ENCODE results near the gene SVOPL. TPM values are rescaled to one million over a fixed set of nuclear protein-coding genes. Genes with fewer than 3 reads are reported as not detected.
A peak's percentile ranks its signal among the peaks of the same experiment; 100 is the strongest.

SVOPL gene
- total and polyA plus RNA-seq, 2 donors (not counting 1 experiment from before 2014, with no cell fraction given), result not detected

DNA sequence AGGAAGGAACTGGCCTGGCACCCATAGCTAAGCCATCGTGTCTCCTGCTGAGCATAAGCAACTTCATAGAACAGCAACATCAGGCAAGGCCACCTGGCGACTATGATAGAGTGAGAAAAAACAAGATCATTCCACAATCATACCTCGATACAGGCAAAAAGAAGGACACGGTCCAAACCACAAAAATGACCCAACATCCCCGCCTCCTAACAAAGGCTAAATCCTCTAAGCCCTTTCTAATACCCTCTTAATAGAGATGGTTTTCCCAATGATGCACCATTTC is 40.2 kb upstream of the SVOPL start:
- Histone ChIP-seq H3K4me3 (replicated peaks in 1 of 4; ENCODE audit: control extremely low read depth in 1 of 4, insufficient read depth in 1 of 4, low read depth in 3 of 4, low read length in 4 of 4) (no peak overlapping the region), H3K4me1 (ENCODE audit: control insufficient read depth, extremely low read depth, insufficient read depth, low read length) (no peaks in the 10 kb centered on the region), H3K9ac (ENCODE audit: insufficient read depth, low read length) (no peak overlapping the region), H3K4me2 (ENCODE audit: extremely low read depth, insufficient read depth, low read length) (no peak overlapping the region), H3K79me2 (ENCODE audit: control insufficient read depth, insufficient read depth, low read length) (no peaks in the 10 kb centered on the region), H2AFZ (ENCODE audit: low read length) (no peak overlapping the region), H3K27me3 (ENCODE audit: control insufficient read depth, insufficient read depth, low read length) (no peaks in the 10 kb centered on the region), H3K36me3 (ENCODE audit: control insufficient read depth, insufficient read depth, low read length) (no peaks in the 10 kb centered on the region), H3K9me3 (ENCODE audit: control insufficient read depth, insufficient read depth, low read depth, low read length) (no peaks in the 10 kb centered on the region), H4K20me1 (ENCODE audit: control insufficient read depth, extremely low read depth, insufficient read depth, low read length) (no peaks in the 10 kb centered on the region), H3K27ac (ENCODE audit: insufficient read depth, low read length) (no peak overlapping the region)
- TF ChIP-seq EZH2 (IDR thresholded peaks at IDR 0.05; ENCODE audit: low read length, missing control alignments), result no peak
- TF ChIP-seq, protein P1, sequence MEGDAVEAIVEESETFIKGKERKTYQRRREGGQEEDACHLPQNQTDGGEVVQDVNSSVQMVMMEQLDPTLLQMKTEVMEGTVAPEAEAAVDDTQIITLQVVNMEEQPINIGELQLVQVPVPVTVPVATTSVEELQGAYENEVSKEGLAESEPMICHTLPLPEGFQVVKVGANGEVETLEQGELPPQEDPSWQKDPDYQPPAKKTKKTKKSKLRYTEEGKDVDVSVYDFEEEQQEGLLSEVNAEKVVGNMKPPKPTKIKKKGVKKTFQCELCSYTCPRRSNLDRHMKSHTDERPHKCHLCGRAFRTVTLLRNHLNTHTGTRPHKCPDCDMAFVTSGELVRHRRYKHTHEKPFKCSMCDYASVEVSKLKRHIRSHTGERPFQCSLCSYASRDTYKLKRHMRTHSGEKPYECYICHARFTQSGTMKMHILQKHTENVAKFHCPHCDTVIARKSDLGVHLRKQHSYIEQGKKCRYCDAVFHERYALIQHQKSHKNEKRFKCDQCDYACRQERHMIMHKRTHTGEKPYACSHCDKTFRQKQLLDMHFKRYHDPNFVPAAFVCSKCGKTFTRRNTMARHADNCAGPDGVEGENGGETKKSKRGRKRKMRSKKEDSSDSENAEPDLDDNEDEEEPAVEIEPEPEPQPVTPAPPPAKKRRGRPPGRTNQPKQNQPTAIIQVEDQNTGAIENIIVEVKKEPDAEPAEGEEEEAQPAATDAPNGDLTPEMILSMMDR (conservative IDR thresholded peaks at IDR 0.05 in 1 of 2, IDR thresholded peaks at IDR 0.05 in 1 of 2; ENCODE audit: low read depth in 1 of 2, low read length in 2 of 2), result no peak
- DNase-seq (ENCODE audit: low read depth in 2 of 2), result no peak

GRCh38 chr7:138739859-138740258 is 38.7 kb upstream of the SVOPL start:
- H4K20me1 ChIP-seq (ENCODE audit: control insufficient read depth, extremely low read depth, insufficient read depth, low read length), result no peaks in the 10 kb centered on the region
- no peak overlapping the region for H3K4me2 ChIP-seq (ENCODE audit: extremely low read depth, insufficient read depth, low read length)
- H3K4me1 ChIP-seq (ENCODE audit: control insufficient read depth, extremely low read depth, insufficient read depth, low read length), result no peaks in the 10 kb centered on the region
- no peak overlapping the region for H2AFZ ChIP-seq (ENCODE audit: low read length)
- no peaks in the 10 kb centered on the region for H3K79me2 ChIP-seq (ENCODE audit: control insufficient read depth, insufficient read depth, low read length)
- H3K36me3 ChIP-seq (ENCODE audit: control insufficient read depth, insufficient read depth, low read length), result no peaks in the 10 kb centered on the region
- H3K27ac ChIP-seq (ENCODE audit: insufficient read depth, low read length), result no peak overlapping the region
- no peak overlapping the region for H3K9ac ChIP-seq (ENCODE audit: insufficient read depth, low read length)
- no peaks in the 10 kb centered on the region for H3K27me3 ChIP-seq (ENCODE audit: control insufficient read depth, insufficient read depth, low read length)
- no peaks in the 10 kb centered on the region for H3K9me3 ChIP-seq (ENCODE audit: control insufficient read depth, insufficient read depth, low read depth, low read length)
- no peak for DNase-seq (ENCODE audit: low read depth in 2 of 2)
- H3K4me3 ChIP-seq (replicated peaks in 1 of 4; ENCODE audit: control extremely low read depth in 1 of 4, insufficient read depth in 1 of 4, low read depth in 3 of 4, low read length in 4 of 4), result no peak overlapping the region
- TF ChIP-seq, protein P1 (conservative IDR thresholded peaks at IDR 0.05 in 1 of 2, IDR thresholded peaks at IDR 0.05 in 1 of 2; ENCODE audit: low read depth in 1 of 2, low read length in 2 of 2), result no peak
- no peak for TF ChIP-seq EZH2 (IDR thresholded peaks at IDR 0.05; ENCODE audit: low read length, missing control alignments)

DNA sequence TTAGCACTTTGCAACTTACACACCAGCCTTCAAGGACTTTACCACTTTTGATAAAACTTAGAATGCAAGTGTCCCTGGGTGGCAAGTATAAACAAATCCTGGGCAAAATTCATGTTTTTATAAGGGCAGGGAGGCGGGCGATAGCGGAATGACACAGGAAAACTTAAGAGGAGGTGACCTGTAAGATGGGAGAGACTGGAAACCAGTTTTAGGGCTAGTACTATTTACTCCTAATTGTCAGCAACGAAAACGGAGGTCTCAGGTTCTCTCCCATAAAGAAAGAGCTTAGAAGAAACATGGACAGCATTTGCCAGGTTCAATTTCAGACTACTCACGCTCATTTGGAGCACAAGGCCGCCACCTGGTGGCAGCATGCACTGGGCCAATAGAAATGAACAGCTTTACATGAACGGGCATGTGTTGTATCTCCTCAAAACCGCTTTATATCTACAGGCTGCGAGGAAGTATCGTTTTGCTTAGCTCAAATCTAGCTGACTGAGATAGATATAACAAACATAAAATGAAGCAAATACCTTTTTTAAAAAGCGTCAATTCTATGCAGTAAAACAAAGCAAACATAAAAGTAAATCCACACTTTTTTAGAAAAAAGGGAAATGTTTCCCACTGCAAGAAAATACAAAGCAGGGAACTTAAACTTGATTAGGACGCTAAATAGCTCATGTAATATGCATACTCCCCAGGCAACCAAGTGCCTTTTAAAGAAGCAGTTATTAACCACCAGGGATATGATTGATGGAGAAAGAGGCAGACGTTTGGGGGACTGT is 37.6 kb upstream of the SVOPL start:
- Histone ChIP-seq H2AFZ (ENCODE audit: low read length) (no peak overlapping the region), H4K20me1 (ENCODE audit: control insufficient read depth, extremely low read depth, insufficient read depth, low read length) (no peaks in the 10 kb centered on the region), H3K4me2 (ENCODE audit: extremely low read depth, insufficient read depth, low read length) (no peak overlapping the region), H3K79me2 (ENCODE audit: control insufficient read depth, insufficient read depth, low read length) (no peaks in the 10 kb centered on the region), H3K4me3 (replicated peaks in 1 of 4; ENCODE audit: control extremely low read depth in 1 of 4, insufficient read depth in 1 of 4, low read depth in 3 of 4, low read length in 4 of 4) (no peak overlapping the region), H3K36me3 (ENCODE audit: control insufficient read depth, insufficient read depth, low read length) (no peaks in the 10 kb centered on the region), H3K9me3 (ENCODE audit: control insufficient read depth, insufficient read depth, low read depth, low read length) (no peaks in the 10 kb centered on the region), H3K27ac (ENCODE audit: insufficient read depth, low read length) (no peak overlapping the region), H3K27me3 (ENCODE audit: control insufficient read depth, insufficient read depth, low read length) (no peaks in the 10 kb centered on the region), H3K9ac (ENCODE audit: insufficient read depth, low read length) (no peak overlapping the region), H3K4me1 (ENCODE audit: control insufficient read depth, extremely low read depth, insufficient read depth, low read length) (no peaks in the 10 kb centered on the region)
- peak; percentile 76 to 90 for DNase-seq (ENCODE audit: low read depth in 2 of 2)
- TF ChIP-seq, protein P1 (conservative IDR thresholded peaks at IDR 0.05 in 1 of 2, IDR thresholded peaks at IDR 0.05 in 1 of 2; ENCODE audit: low read depth in 1 of 2, low read length in 2 of 2), result peak; percentile 97 to 98
- no peak for TF ChIP-seq EZH2 (IDR thresholded peaks at IDR 0.05; ENCODE audit: low read length, missing control alignments)

Measured in fibroblast of lung (primary cell).